Umbilical cord (tissue), 2 donors: ENCODE data around the gene XG. TPM values are rescaled to one million over a fixed set of nuclear protein-coding genes. Genes with fewer than 3 reads are reported as not detected.
A peak's percentile ranks its signal among the peaks of the same experiment; 100 is the strongest.
"Not testable (repeated sequence)": the region's sequence is repeated elsewhere in the genome, so short reads cannot be mapped to it uniquely, and the experiment has no call there.

ENCODE experiments used
- DNase-seq: peaks from one replicate; pipeline ENCODE4 v3.0.0-alpha.2; 2015; ENCODE audit warnings: low spot score
- total RNA-seq: library from RNA; depleted of rRNA; stranded (reverse); fragments of >200 nt; gene quantifications from one replicate; pipeline ENCODE4 v1.2.3, GENCODE V29; 2014; ENCODE audit warnings: low replicate concordance; ENCODE audit not compliant: insufficient read depth

Gene XG
- total RNA-seq, 1 donor from 2014 or later = 4.8 TPM

GRCh38 chrX:2780472-2781225, 28.8 kb downstream of the XG start:
- DNase-seq = not testable (repeated sequence)

DNA sequence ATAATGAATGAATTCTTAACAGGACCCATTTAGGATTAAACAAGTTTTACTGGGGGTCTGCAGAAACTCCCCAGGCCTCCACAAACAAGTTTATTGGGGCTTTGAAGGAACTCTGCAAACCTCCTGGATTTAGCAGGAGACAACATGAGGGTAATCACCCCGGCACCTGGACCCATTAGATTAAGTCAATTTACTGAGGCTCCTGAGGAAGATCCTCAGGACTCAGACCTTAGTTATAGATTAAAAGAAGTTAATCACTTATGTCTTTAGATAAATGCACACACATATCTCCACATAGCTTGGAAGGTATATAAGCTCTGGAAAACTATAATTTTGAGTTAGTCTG, 29.4 kb downstream of the XG start:
- no peak for DNase-seq

DNA sequence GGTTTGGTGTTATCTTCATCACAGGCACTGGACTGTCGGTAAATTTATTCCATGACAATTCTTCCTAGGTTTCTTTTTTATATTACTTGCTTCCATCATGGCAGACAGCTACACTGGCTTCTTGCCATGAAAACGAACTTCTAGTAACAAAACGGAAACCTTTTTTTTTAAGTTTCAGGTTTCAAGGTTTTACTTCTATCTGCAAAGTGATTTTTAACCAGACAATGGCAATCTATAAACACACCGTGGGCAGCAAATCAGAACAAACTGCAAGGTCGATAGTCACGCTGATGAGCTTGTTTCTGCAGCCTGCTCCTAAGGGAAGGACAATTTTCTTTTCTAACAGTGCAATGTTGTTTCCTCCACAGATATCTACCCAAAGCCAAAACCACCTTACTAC, 29.9 kb downstream of the XG start:
- DNase-seq = no peak

GRCh38 chrX:2782171-2782570, 30.3 kb downstream of the XG start:
- DNase-seq = no peak

DNA sequence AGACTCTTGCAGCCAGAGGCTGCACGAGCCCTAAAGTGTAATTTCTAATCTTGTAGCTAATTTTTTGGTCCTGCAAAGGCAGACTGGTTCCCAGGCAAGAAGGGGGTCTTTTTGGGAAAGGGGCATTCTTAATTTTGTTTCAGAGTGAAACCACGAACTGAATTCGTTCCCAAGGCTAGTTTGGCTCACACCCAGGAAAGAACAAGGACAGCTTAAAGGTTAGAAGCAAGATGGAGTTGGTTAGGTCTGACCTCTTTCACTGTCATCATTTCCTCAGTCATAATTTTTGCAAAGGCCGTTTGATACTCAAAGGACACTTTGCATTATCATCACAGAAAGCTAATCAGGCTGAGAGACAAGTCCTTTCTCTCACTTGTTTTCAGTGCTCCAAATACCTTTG, 30.9 kb downstream of the XG start:
- DNase-seq = no peak

- DNase-seq = no peak
Measured at GRCh38 chrX:2784026-2784425, 32.2 kb downstream of the XG start.

DNA sequence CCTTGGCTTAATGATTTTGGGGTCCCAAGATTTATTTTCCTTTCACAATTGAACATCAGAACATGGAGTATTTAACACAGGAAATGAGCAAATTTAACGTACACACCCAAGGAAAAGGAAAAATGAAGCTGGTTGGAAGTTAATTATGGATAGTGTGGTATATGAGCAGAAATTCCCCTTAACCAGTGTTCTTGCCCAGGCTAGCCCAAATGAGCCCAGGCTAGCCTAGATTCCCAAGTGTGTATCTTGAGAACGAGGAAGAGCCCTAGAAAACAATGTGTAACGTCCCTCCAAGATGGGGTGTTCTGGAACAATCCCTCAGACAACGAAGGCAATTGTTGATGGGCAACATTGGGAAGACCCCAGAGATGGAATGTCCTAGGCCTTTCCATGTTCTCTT, 33.7 kb downstream of the XG start:
- no peak for DNase-seq

DNA sequence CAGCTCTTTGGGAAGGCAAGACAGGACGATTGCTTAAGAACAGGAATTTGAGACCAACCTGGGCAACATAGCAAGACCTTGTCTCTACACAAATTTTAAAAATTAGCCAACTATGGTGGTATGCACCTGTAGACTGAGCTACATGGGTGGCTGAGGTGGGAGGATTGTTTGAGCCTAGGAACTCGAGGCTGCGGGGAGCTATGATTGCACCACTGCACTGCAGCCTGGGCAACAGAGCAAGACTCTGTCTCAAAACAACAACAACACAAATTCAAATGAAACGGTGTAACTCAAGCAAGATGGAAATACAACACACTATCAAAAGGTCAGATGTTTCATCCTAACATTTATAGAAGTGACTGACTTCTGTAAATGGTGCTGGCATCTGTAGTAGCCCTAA, 37.1 kb downstream of the XG start:
- DNase-seq = no peak

- no peak for DNase-seq
Measured at GRCh38 chrX:2789569-2789968, 37.7 kb downstream of the XG start.

- DNase-seq = no peak
Measured at GRCh38 chrX:2793752-2794151, 41.9 kb downstream of the XG start.

GRCh38 chrX:2794336-2794735, 42.5 kb downstream of the XG start:
- DNase-seq = no peak

- peak; percentile 10 for DNase-seq
Measured at GRCh38 chrX:2796808-2797207, 45.0 kb downstream of the XG start.

DNA sequence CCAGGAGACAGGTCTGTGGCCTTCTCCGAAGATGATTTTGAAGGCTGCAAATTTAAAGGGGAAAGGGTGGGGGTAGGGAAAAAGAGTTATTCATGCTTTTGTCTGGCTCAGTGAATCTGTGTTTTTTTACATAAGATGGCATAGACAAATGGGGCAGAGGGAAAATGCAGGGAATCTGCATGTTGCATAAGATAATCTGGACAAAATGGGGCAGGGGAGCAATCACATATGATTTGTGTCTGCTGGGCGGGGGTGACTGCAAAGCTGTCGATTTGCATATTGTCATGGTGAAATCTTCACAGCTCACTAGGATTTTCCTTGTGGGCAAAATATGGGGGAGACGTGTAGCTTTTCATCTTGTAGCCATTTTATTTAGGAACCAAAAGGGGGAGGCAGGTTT, 47.5 kb downstream of the XG start:
- no peak for DNase-seq

DNA sequence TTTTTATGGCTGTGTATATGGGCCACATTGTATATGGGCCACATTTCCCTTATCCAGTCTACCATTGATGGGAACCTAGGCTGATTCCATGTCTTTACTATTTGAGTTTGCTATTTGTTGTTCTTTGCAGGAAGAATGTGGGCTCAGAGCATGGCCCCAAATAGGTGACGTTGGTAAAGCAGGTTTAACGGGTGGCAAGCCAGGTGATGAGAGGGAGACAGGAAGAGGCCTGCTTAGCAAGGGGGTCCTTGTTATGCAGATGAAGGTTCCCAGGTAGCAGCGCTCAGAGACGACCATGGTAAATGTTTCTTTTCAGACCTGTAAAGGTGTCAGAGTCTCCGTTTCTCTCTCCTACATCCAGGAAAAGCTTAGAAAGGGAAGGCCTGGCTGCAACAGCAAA, 48.1 kb downstream of the XG start:
- not testable (repeated sequence) for DNase-seq

DNA sequence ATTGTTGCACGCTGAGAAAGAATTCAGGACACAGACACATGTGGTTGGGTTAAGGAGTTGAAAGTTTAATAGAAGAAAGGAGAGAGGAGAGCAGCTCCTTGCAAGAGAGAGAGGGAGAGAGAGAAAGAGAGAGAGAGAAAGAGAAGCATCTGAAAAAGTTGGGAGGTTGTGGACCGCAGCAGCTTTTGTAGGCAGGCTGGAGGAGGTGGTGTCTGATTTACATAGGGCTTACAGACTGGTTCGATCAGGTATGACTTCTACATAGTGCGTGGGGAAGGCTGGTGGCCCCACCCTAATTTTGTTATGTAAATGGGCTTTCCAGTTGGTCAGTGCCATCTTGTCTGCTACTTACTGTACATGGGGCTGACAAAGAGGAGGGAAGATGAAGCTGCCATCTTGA, 49.4 kb downstream of the XG start:
- DNase-seq = no peak

DNA sequence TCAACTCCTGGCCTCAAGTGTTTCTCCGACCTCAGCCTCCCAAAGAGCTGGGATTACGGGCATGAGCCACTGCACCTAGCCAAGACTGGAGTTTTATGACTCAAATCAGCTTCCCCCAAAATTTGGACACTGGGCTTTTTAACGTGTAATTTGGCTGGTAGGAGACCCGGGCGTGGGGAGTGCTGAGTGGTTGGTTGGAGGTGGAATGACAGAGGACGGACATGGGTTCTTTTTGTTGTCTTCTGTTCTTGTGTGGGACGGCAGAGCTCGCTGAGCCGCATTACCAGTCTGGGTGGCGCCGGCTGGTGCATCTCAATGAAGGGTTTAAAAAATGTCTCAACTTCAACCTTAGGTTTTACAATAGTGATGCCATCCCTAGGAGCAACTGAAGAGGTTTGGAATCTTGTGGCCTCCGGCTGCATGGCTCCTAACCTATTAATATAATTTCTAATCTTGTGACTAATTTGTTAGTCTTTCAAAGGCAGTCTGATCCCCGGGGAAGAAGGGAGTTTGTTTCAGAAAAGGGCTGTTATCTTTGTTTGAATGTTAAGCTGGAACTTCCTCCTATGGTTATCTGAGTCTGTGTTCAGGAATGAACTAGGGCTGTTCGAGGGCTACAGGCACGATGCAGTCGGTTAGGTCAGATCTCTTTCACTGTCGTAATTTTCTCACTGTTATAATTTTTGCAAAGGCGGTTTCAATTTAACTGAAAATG, 50.7 kb downstream of the XG start:
- DNase-seq = peak; percentile 50

GRCh38 chrX:2803486-2803885, 51.6 kb downstream of the XG start:
- DNase-seq = peak; percentile 38

- DNase-seq = peak; percentile 35
Measured at GRCh38 chrX:2804106-2804843, 52.4 kb downstream of the XG start.

GRCh38 chrX:2804858-2805257, 53.0 kb downstream of the XG start:
- DNase-seq = peak; percentile 75

- no peak for DNase-seq
Measured at GRCh38 chrX:2811271-2811670, 59.4 kb downstream of the XG start.

DNA sequence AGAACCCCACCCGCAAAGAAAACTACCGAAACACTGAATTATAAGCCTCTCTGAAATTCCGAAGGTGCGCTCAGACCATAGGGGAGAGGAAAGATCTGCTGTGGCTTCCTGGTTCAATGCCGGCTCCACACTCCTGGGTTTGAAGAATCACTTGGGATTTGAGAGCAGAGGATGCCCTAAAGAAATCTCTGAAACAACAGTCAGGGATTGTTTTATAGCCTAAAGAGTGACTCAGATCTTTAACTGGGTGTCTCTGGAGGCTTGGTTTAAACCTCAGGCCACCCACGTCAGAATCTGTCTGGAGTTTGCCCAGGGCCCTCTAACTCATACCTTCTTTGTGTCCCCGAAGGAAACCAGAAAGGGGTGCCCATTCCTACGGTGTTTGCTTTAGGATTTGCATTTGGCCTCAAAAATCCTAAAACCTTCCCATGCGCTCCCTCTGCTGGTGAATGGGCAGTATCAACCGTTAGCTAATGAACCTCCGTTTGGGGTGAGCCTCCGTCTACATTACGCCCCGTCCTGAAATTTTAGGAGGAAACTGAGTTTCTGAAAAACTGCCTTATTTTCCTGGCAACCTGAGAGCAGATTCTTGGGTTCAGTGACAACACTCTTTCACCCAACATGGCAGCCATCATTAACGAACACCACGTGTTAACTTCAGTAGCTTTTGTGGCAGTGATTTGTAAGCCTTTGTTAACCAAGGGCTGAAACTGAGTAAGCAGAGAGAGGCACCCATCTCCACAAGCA, 60.5 kb downstream of the XG start:
- peak; percentile 49 for DNase-seq

- DNase-seq = no peak
Measured at GRCh38 chrX:2817036-2817435, 65.2 kb downstream of the XG start.
